ENCODE data around the gene OR2A7.
"Not testable (repeated sequence)": the region's sequence is repeated elsewhere in the genome, so short reads cannot be mapped to it uniquely, and the experiment has no call there.

GRCh38 chr7:144218581-144218980, 46.0 kb downstream of the OR2A7 start:
- TF ChIP-seq POLR2A, POLR2AphosphoS5 (IDR thresholded peaks at IDR 0.05; ENCODE audit: low read depth, low read length): not testable (repeated sequence)

Data from GM12892 (cell line).